Ecto neural progenitor cell (in vitro differentiated cells): ENCODE data around the gene ARHGAP30.
"Not testable (repeated sequence)": the region's sequence is repeated elsewhere in the genome, so short reads cannot be mapped to it uniquely, and the experiment has no call there.

Experiments
- DNase-seq: peaks from one replicate; pipeline ENCODE4 v3.0.0-alpha.2; 2018; ENCODE audit warnings: low spot score

ARHGAP30 gene, protein sequence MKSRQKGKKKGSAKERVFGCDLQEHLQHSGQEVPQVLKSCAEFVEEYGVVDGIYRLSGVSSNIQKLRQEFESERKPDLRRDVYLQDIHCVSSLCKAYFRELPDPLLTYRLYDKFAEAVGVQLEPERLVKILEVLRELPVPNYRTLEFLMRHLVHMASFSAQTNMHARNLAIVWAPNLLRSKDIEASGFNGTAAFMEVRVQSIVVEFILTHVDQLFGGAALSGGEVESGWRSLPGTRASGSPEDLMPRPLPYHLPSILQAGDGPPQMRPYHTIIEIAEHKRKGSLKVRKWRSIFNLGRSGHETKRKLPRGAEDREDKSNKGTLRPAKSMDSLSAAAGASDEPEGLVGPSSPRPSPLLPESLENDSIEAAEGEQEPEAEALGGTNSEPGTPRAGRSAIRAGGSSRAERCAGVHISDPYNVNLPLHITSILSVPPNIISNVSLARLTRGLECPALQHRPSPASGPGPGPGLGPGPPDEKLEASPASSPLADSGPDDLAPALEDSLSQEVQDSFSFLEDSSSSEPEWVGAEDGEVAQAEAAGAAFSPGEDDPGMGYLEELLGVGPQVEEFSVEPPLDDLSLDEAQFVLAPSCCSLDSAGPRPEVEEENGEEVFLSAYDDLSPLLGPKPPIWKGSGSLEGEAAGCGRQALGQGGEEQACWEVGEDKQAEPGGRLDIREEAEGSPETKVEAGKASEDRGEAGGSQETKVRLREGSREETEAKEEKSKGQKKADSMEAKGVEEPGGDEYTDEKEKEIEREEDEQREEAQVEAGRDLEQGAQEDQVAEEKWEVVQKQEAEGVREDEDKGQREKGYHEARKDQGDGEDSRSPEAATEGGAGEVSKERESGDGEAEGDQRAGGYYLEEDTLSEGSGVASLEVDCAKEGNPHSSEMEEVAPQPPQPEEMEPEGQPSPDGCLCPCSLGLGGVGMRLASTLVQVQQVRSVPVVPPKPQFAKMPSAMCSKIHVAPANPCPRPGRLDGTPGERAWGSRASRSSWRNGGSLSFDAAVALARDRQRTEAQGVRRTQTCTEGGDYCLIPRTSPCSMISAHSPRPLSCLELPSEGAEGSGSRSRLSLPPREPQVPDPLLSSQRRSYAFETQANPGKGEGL

GRCh38 chr1:161069731-161070270, at the start of gene ARHGAP30:
ARHGAP30 (minus strand) TSS chr1:161069891; CDS start chr1:161069624, 267 bp downstream.
- DNase-seq = no peak

- DNase-seq = peak; percentile 92
Observed at GRCh38 chr1:161117759-161118581, 48.3 kb upstream of the ARHGAP30 start, which contains the start of the genes NIT1 and PFDN2. NIT1 (plus strand) TSS chr1:161118105; CDS start chr1:161118177, 72 bp downstream. PFDN2 (minus strand) TSS chr1:161118037; CDS start chr1:161118026, 11 bp downstream.

DNA sequence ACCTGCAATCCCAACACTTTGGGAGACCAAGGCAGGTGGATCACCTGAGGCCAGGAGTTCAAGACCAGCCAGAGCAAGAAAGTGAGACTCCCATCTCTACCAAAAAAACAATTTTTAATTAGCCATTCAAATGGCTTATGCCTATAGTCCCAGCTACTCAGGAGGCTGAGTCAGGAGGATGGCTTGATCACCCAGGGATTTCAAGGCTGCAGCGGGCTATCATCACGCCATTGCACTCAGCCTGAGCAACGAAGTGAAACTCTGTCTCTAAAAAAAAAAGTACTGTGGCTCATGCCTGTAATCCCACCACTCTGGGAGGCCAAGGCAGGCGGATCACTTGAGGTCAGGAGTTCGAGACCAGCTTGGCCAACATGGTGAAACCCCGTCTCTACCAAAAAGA, 46.3 kb upstream of the ARHGAP30 start:
- not testable (repeated sequence) for DNase-seq

- DNase-seq = no peak
Observed at GRCh38 chr1:161115132-161115711, 45.5 kb upstream of the ARHGAP30 start.

DNA sequence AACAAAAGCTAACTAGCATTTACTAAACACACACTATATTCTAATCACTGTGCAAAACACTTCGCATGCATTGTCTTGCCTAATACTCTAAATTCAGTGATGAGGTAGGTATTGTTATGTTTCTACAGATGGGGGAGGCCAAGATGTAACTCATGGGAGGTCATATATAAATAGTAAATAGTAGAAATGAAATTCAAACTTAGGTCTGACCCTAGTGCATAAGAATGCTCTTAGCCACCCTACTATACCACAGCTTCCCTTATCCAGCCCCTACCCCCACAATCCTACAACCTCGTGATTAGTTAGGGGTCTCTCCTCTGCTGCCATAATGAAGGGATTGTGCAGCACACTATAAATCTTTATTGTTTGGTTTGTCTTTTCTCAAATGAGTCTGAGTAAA, 44.9 kb upstream of the ARHGAP30 start:
- no peak for DNase-seq

- no peak for DNase-seq
Observed at GRCh38 chr1:161113915-161114314, 44.2 kb upstream of the ARHGAP30 start.

DNA sequence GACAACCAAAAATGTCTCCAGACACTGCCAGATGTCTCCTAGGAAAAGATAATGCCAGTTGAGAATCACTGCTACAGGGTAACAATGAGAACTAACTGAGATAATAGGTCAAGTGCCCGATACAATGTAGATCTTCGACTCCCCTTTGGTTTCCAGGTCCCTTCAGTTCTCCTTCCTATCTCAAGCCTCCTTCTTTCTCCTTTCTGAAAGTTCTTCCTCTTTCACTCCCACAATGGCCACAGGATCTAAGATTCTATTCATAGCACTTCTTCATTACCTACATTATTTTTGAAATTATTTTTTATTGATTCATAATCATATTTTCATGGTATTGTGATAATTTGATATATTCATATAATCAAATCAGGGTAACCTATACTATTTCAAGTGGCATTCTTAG, 41.8 kb upstream of the ARHGAP30 start:
- DNase-seq = no peak

GRCh38 chr1:161111117-161111516, 41.4 kb upstream of the ARHGAP30 start:
- DNase-seq = no peak

GRCh38 chr1:161106431-161106830, 36.7 kb upstream of the ARHGAP30 start:
- no peak for DNase-seq

DNA sequence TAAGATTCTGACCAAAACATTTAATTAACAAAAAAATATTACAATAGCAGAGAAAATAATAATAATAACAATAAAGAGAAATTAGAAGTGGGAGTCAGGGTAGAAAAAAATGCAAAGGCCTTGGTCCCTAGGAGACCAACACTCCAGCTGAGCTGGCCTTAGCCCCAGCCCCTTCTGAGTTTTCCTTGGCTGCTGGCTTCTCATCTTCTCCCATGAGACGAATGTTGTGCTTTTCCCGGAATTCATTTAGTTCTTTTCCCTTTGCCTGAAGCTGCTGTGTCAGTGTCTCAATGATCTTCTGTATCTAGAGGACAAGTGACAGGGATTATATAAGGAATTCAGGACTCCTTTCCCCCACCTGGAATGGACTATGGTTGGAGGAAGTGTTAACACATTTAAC, 30.9 kb upstream of the ARHGAP30 start:
- no peak for DNase-seq

DNA sequence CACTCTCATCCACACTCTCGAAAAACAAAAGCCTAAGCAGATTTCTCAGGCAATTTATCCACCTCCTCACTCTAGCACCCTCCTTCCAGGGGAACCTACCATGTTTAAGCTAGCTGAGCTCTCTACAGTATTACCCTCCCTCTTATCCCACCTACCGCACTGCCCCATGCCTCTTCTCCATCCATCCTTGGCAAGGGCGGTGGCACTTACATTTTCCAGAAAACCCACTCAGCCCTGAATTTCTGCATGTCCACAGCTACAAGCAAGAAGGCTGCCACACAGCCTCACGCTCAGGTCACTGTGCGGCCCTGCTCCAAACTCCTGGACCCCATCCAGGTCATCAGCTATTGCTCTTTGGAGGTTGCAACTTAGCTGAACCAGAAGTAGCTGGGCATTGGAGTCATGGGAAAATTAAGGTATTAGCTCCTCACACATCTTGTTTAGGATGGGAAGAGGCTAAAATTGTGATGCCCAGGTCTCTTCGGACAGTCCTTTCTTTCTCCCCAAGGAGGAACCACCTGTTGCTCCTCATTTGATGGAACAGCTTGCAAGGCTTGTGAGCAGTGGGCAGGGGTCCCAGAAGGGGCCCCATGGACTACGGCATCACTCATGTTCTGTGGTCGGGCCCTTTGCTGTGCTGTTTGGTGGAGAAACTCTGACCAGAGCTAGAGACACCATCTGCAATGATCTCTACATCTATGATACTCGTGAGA, 29.6 kb upstream of the ARHGAP30 start:
- no peak for DNase-seq

GRCh38 chr1:161098210-161099068, 28.7 kb upstream of the ARHGAP30 start, which contains the start of gene KLHDC9:
KLHDC9 (plus strand) TSS chr1:161098361; CDS start chr1:161098536, 175 bp downstream.
- DNase-seq = peak; percentile 95

DNA sequence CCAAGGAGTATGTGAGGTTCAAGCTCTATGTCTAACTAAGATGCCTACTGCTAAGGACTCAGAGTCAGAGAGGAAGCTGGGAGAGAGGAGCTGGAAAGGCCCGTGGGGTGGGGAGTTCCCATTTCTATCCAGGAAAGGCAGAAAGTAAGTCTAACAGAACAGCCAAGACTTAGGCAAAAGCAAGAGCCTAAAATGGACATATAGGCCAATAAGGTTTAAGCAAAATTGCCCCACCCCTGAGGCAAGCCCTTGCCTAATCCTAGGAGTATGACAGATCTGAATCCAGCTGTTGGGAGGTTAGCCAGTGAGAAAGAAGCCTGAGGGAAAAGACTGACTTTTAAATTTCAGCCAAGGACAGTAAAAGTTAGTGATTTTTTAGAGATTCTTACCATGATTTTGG, 26.8 kb upstream of the ARHGAP30 start:
- DNase-seq = no peak

DNA sequence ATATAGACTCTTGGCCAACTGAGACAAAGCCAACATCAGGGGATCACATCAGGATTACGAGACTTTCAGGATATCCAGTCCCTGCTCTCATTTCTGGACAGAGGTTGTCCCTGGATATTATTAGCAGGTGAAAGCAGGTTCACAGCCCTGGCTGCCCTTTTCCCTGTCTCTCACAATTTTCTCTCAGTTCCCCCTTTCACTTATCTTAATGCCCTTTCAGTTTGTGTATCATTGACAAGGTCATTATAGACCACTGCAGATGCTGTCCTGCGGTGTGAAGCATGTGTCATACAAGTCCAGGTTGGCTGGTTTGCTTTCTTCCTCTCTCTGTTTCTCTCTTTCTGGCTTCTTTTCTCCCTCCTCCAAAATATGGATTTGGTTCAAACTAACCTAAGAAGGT, 26.3 kb upstream of the ARHGAP30 start:
- DNase-seq = no peak

- no peak for DNase-seq
Observed at GRCh38 chr1:161095230-161095629, 25.5 kb upstream of the ARHGAP30 start.

DNA sequence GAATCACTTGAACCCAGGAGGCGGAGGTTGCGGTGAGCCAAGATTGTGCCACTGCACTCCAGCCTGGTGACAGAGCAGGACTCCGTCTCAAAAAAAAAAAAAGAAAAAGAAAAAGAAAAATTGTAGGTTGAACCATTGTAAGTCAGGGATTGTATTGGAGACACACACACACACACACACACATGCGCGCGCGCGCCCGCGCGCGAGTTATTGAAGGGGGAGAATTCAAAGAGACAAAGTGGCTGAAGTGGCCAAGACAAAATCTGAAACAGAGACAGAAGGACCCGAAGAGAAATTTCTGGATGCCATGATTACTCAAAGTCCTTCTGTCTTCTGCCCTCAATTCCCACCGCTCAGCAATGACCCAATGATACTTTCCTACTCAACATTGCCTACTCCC, 24.8 kb upstream of the ARHGAP30 start:
- no peak for DNase-seq

DNA sequence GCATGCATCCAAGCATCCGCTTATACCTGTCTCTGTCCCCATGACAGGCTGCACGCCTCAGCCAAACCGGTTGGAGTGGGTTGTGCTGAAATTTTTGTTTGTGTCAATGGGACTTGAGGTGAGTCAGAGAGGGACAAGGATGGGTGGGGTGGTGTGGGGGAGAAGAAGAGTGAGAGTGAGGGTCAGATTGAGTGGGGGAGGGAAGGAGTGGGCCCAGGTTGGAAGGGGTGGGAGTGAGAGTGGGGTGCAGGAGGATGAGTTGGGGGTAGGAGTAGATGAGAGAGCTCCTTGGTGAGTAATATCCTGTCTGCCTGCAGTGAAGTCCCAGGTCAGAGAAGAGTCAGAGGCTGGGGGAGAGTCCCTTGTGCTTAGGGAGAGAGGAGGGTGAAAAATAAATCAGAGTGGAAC, 22.9 kb upstream of the ARHGAP30 start:
- no peak for DNase-seq

DNA sequence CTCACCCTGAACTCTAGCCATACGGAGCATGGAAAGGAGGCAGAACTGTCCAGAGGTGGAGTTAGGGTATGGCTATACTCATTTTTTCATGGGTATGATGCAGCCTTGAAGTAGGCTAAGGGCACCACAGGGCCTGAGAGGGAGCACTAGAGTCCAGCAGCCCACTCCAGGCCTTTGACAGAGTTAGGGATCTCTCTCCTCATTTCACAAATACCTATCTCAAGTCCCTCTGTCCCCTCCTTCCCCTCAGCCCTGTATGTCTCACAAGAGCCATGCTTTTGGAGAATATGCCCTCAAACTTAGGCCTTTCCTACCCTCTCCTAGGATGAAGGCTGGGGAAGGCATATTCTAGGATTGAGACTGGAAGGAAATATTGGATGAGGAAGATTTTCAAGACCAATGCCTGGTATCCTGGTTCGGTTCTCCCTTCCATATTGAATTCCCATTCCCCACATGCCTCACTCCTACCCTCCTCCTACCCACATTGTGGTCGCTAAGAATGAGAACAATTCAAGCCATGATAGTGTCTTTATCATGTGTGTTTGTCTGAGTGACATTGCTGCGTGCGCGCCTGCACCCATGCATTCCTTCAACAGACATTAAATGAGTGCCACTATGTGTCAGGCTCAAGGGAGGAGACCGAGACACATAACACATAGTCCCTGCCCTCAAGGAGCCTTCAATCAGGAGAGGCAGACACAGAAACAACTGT, 22.3 kb upstream of the ARHGAP30 start:
- DNase-seq = no peak
